Endodermal cell (in vitro differentiated cells): Measurements from ENCODE around the gene SUPT5H. TPM values are rescaled to one million over a fixed set of nuclear protein-coding genes. Genes with fewer than 3 reads are reported as not detected.
A peak's percentile ranks its signal among the peaks of the same experiment; 100 is the strongest.

Experiments
- DNase-seq: peaks from one replicate; pipeline ENCODE4 v3.0.0-alpha.2; 2017
- H3K27ac ChIP-seq: 2 replicates; pipeline ENCODE4 v1.5.1; 2013; ENCODE audit warnings: mild to moderate bottlenecking, low read depth, low read length, moderate library complexity
- H3K27me3 ChIP-seq: 2 replicates; pipeline ENCODE4 v1.6.1; 2013; ENCODE audit warnings: mild to moderate bottlenecking, low read length, moderate library complexity; ENCODE audit not compliant: insufficient read depth, control insufficient read depth, poor library complexity, severe bottlenecking
- H3K36me3 ChIP-seq: 2 replicates; pipeline ENCODE4 v1.7.0; 2013; ENCODE audit warnings: mild to moderate bottlenecking, low read length, moderate library complexity; ENCODE audit not compliant: control insufficient read depth, insufficient read depth
- H3K4me1 ChIP-seq: one replicate; pipeline ENCODE4 v1.7.0; 2013; ENCODE audit warnings: low read length; ENCODE audit not compliant: control insufficient read depth, insufficient read depth
- H3K4me3 ChIP-seq: 2 replicates; pipeline ENCODE4 v1.5.1; 2013; ENCODE audit warnings: mild to moderate bottlenecking, low read length, moderate library complexity
- H3K9ac ChIP-seq: 2 replicates; pipeline ENCODE4 v1.6.1; 2013; ENCODE audit warnings: mild to moderate bottlenecking, low read length, moderate library complexity; ENCODE audit not compliant: poor library complexity, severe bottlenecking; ENCODE audit errors: extremely low read depth
- H3K9me3 ChIP-seq: 2 replicates; pipeline ENCODE4 v1.6.1; 2013; ENCODE audit warnings: mild to moderate bottlenecking, low read length, moderate library complexity; ENCODE audit not compliant: control insufficient read depth
- H3K27ac Mint-ChIP-seq: 2 replicates; pipeline ENCODE4 v1.8.0; 2020; ENCODE audit warnings: mixed read lengths
- H3K27me3 Mint-ChIP-seq: 2 replicates; pipeline ENCODE4 v1.8.0; 2021; ENCODE audit warnings: mild to moderate bottlenecking, mixed read lengths; ENCODE audit not compliant: insufficient read depth
- H3K36me3 Mint-ChIP-seq: 2 replicates; pipeline ENCODE4 v1.8.0; 2020; ENCODE audit warnings: low read depth, mixed read lengths
- H3K4me1 Mint-ChIP-seq: 2 replicates; pipeline ENCODE4 v1.8.0; 2020; ENCODE audit warnings: mixed read lengths
- H3K4me3 Mint-ChIP-seq: 2 replicates; pipeline ENCODE4 v1.8.0; 2020; ENCODE audit warnings: mild to moderate bottlenecking, moderate library complexity, mixed read lengths
- H3K9me3 Mint-ChIP-seq: 2 replicates; pipeline ENCODE4 v1.8.0; 2020; ENCODE audit warnings: mild to moderate bottlenecking, mixed read lengths
- WGBS, 2 experiments: methylation state at CpG; one replicate each; pipeline versions ENCODE4 v1.1.5 to v1.1.7; 2013; ENCODE audit warnings: missing lambda C conversion rate in 2 of 2, mixed read lengths in 1 of 2; ENCODE audit not compliant: insufficient coverage in 1 of 2, insufficient read length in 1 of 2; 5-methylcytosine and 5-hydroxymethylcytosine counted together
- total RNA-seq, 2 donors: library from RNA; stranded (reverse); fragmentation: NEBNext Ultra II Directional in 1 of 2; extraction: Animal tissue kit (Norgen Biotek cat#: 25700) in 1 of 2; gene quantifications; 2 replicates in 1 of 2; 3 replicates in 1 of 2; pipeline ENCODE4 v1.2.1, GENCODE V29; 2021
- TF ChIP-seq, protein P1 (sequence below): fragments of 200-600 bp; sonication (generic); conservative IDR thresholded peaks from 2 replicates; pipeline ENCODE4 v1.5.0; 2021; ENCODE audit warnings: antibody characterized with exemption, mild to moderate bottlenecking

Gene SUPT5H
- total RNA-seq, 2 donors from 2014 or later = 130 to 139 TPM

DNA sequence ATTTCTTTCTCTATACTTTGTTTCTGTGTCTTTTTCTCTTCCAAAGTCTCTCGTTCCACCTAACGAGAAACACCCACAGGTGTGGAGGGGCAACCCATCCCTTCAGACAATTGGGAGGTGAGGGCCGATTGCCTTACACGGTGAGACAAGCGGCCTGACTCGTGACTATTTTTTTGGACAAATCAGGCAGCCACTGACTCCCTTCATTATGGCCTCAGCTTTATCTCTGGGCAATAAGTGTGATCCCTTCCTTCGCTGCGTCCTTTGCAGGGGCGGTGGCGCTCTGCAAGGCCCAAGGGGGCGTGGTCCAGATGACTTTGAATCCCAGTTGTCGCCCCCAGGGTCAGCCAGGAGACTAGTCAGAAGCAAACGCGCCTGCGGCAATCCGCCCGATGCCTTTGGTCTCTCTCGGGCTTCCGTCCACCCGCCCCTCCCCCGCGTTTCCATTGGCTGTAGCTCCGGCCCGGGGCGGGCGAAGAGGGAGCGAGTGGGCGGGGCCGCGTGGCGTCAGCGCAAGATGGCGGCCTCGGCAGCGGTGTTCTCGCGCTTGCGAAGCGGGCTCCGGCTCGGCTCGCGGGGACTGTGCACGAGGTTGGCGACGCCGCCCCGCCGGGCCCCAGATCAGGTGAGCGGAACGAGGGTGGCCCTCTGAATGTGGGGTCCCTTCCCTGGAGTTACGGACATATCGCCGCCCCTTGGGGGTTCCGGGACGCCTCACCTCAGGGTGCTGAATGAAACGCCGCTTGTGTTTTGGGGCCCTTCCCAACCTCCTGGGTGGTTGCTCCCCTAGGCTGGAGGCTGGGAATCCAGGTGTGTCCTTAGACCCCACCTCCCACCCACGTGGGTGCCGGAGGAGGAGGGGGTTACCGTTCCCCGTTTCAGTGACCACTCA is 35.2 kb downstream of the SUPT5H start, which contains the start of gene TIMM50:
TIMM50 (plus strand) TSS at position 502 of the 892 bp plus-strand sequence; CDS start at position 518, 16 bp downstream.
- TF ChIP-seq, protein P1, sequence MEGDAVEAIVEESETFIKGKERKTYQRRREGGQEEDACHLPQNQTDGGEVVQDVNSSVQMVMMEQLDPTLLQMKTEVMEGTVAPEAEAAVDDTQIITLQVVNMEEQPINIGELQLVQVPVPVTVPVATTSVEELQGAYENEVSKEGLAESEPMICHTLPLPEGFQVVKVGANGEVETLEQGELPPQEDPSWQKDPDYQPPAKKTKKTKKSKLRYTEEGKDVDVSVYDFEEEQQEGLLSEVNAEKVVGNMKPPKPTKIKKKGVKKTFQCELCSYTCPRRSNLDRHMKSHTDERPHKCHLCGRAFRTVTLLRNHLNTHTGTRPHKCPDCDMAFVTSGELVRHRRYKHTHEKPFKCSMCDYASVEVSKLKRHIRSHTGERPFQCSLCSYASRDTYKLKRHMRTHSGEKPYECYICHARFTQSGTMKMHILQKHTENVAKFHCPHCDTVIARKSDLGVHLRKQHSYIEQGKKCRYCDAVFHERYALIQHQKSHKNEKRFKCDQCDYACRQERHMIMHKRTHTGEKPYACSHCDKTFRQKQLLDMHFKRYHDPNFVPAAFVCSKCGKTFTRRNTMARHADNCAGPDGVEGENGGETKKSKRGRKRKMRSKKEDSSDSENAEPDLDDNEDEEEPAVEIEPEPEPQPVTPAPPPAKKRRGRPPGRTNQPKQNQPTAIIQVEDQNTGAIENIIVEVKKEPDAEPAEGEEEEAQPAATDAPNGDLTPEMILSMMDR = no peak
- Mint-ChIP-seq H3K4me1 (peaks cover 20% of the 10 kb centered on the region), H3K27me3 (no peaks in the 10 kb centered on the region), H3K27ac (peak within 1 kb of the TSS; percentile 98), H3K4me3 (peak within 1 kb of the TSS; percentile 89), H3K36me3 (peaks cover 39% of the 10 kb centered on the region), H3K9me3 (no peaks in the 10 kb centered on the region)
- no peaks in the 10 kb centered on the region for H3K9me3 ChIP-seq
- peak within 1 kb of the TSS; percentile 88 for H3K27ac ChIP-seq
- 4 to 16% methylated on average over 26 to 62 of the region's 62 CpGs for WGBS, 2 experiments
- H3K4me1 ChIP-seq = no peaks in the 10 kb centered on the region
- peak; percentile 100 for DNase-seq
- H3K9ac ChIP-seq = peak within 1 kb of the TSS; percentile 98
- peaks cover 39% of the 10 kb centered on the region for H3K36me3 ChIP-seq
- no peaks in the 10 kb centered on the region for H3K27me3 ChIP-seq
- H3K4me3 ChIP-seq = peak within 1 kb of the TSS; percentile 98

DNA sequence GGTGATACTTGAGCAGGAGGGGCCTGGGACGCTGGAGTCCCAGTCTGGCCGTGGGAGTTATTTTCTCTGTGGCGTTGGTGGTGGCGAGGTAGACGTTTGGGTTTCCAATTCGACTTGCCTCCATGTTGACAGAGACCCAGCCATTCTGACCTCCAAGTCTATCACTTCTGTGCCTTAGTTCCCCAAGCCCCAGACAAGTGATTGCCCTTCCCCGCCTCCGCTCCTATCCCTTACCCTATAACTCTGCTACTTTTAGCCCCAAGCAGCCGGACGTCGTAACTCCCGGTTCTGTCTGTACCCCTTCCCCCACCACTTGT is 35.8 kb downstream of the SUPT5H start:
- WGBS, 2 experiments = 3 to 4% methylated on average over 10 to 12 of the region's 12 CpGs
- H3K36me3 Mint-ChIP-seq = peaks cover 38% of the 10 kb centered on the region
- no peak for DNase-seq
- peaks cover 20% of the 10 kb centered on the region for H3K4me1 Mint-ChIP-seq
- H3K9me3 Mint-ChIP-seq = no peaks in the 10 kb centered on the region
- Histone ChIP-seq H3K4me3 (peak overlapping the region; percentile 98), H3K27me3 (no peaks in the 10 kb centered on the region), H3K9ac (peak overlapping the region; percentile 98), H3K27ac (peak overlapping the region; percentile 88), H3K36me3 (peaks cover 39% of the 10 kb centered on the region), H3K9me3 (no peaks in the 10 kb centered on the region), H3K4me1 (no peaks in the 10 kb centered on the region)
- peak overlapping the region; percentile 98 for H3K27ac Mint-ChIP-seq
- TF ChIP-seq, protein P1 = no peak
- no peaks in the 10 kb centered on the region for H3K27me3 Mint-ChIP-seq
- H3K4me3 Mint-ChIP-seq = peak overlapping the region; percentile 89

DNA sequence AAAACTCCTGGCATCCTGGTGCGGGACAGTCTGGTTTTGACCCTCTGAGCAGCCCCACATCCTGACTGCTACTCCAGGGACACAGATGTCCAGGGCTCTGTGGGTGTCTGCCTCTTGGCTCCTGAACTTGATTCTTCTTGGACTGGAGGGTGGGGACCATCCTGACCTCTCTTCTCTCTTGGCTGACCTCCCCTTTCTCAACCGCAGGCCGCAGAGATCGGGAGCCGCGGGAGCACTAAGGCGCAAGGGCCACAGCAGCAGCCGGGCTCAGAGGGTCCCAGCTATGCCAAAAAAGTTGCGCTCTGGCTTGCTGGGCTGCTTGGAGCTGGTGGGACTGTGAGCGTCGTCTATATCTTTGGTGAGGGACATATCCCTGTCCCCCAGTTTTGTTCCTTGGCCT is 36.3 kb downstream of the SUPT5H start:
- Mint-ChIP-seq H3K27ac (peak overlapping the region; percentile 98), H3K4me3 (peak overlapping the region; percentile 89), H3K27me3 (no peaks in the 10 kb centered on the region), H3K36me3 (peaks cover 38% of the 10 kb centered on the region), H3K9me3 (no peaks in the 10 kb centered on the region), H3K4me1 (peaks cover 20% of the 10 kb centered on the region)
- DNase-seq = no peak
- H3K9me3 ChIP-seq = no peaks in the 10 kb centered on the region
- H3K9ac ChIP-seq = peak overlapping the region; percentile 98
- no peak overlapping the region for H3K27ac ChIP-seq
- TF ChIP-seq, protein P1 = no peak
- peak overlapping the region; percentile 98 for H3K4me3 ChIP-seq
- 87 to 88% methylated on average over 11 of the region's 11 CpGs for WGBS, 2 experiments
- H3K4me1 ChIP-seq = no peaks in the 10 kb centered on the region
- H3K27me3 ChIP-seq = no peaks in the 10 kb centered on the region
- H3K36me3 ChIP-seq = peaks cover 39% of the 10 kb centered on the region
